Activated CD8-positive, alpha-beta memory T cell treated with anti-CD3 and anti-CD28 coated beads for 4 hours (primary cell): ENCODE results near the gene DCPS.
"Not testable (repeated sequence)": the region's sequence is repeated elsewhere in the genome, so short reads cannot be mapped to it uniquely, and the experiment has no call there.

Source experiments
- DNase-seq, 2 donors: peaks; one replicate each; pipeline ENCODE4 v3.0.0-alpha.2; 2020; ENCODE audit warnings: low read depth in 2 of 2

The DCPS gene

DNA sequence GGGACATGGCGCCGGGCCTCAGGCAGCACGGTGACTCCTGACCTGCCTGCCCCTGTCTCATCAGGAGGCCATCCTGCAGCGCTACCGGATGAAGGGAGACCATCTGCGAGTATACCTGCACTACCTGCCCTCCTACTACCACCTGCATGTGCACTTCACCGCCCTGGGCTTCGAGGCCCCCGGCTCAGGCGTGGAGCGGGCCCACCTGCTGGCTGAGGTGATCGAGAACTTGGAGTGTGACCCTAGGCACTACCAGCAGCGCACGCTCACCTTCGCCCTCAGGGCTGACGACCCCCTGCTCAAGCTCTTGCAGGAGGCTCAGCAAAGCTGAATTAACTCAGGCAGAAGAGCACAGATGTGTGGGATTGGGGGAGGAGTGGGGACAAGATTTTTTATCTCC is 41.4 kb downstream of the DCPS start:
- no peak for DNase-seq

DNA sequence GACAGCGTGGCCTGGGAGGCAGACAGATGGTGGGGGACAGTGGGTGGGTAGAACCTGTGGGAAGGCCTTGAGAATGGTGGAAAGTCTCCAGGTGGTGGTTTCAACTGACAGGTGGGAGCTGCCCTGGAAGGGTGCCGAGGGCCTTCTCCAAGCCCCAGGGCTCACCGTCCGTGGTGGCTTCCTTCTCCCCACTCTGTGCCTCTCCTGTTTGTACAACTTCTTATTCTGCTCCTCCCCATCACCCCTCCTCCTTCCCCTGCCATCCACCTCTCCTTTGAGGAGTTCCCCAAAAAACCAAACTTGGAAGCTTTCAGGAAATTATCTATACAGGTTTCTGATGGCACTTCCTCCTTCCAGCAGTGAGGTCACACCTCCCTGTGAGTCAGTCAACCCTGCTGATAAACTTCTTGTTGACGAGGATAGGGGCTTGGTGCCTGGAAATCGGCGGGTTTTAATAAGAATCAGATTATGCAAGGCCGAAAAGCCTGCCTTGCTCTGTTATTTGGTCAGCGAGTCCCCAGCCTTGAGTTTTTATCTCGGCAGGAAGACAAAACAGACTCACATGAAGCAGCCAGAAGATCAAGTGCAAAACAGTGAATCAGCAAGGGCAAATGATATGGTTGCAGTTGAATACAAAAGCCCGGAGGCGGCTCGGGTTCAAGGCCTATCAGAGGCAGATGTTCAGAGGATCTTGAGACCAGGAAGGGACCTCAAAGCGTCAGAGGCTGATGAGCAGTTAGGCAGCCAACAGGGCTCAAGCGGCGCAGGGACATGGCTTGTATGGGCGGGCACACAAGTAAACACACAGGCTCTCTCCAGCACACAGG is 42.1 kb downstream of the DCPS start:
- no peak for DNase-seq

DNA sequence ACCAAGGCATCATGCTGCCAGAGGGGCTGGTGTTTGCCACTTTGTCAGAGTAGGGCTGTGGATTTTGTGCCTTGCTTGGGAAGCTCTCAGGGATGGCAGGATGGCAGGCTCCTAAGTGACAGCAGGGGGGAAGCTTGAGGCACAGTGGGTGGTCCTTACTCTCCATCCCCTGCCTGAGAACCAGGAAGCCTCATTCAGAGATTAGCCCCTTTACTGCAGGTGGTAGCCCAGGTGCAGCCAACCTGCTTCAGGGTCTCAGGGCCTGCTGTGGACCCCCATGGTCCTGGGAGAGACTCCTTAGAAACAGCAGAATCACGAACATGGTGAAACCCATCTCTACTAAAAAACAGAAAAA is 42.7 kb downstream of the DCPS start:
- no peak for DNase-seq

DNA sequence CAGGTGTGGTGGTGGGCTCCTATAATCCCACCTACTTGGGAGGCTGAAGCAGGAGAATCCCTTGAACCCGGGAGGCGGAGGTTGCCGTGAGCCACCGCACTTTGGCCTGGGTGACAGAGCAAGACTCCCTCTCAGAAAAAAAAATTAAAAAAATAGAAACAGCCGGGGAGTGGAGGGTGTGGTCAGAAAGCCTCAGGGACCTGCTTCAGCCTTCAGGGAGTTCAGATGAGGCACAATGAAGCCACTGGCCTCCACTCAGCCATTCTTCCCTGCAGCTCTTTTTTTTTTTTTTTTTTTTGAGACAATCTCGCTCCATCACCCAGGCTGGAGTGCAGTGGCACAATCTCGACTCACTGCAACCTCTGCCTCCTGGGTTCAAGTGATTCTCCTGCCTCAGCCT is 43.1 kb downstream of the DCPS start:
- not testable (repeated sequence) for DNase-seq

- DNase-seq, result no peak
Measured at GRCh38 chr11:126347751-126348668, 44.1 kb downstream of the DCPS start.

GRCh38 chr11:126348806-126349582 is 45.1 kb downstream of the DCPS start:
- DNase-seq, result no peak

GRCh38 chr11:126350836-126351235 is 47.0 kb downstream of the DCPS start:
- DNase-seq, result no peak

DNA sequence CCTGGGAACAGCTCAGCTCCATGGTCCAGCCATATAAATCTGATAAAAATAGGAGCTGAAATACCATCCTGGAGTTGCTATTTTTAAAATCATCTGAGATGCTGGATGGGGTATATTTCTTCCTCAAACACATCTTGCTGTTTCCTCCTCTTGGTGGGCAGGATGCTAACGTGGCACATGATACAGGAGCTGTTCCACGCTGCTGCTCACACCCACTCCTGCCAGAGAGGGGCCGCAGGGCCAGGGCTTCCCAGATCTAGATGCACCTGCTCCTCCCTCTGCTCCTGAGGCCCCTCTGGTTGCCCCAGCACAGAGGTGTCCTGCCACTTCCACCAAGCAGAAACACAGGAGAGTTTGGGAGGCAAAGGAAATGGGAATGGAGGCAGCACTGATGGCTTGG is 48.3 kb downstream of the DCPS start:
- no peak for DNase-seq

DNA sequence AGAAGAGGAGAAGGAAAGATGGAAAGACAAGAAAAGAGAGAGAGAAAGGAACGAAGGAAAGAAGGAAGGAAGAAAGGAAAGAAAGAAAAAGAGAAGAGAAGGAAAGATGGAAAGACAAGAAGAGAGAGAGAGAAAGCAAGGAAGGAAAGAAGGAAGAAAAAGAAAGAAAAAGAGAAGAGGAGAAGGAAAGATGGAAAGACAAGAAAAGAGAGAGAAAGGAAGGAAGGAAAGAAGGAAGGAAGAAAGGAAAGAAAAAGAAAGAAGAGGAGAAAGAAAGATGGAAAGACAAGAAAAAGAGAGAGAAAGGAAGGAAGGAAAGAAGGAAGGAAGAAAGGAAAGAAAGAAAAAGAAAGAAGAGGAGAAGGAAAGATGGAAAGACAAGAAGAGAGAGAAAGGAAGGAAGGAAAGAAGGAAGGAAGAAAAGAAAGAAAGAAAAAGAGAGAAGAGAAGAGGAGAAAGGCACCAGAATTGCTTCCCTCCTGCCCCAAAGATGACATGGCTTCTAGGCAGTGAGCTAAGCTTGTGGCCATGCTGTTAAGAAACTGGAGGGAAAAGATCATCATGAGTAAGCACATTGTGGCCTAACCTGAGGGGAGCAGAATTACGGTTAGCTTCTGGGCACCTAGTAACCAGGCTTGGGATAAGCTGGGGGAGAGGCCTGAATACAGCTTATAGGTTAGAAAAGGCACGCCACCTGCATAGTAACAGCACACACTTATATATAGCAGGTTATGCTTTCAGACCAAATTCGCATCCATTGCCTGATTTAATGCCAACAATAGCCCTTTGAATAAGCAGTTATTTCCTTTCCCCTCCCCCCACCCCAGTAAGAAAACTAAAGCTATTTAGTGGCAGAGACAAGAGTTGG is 49.3 kb downstream of the DCPS start:
- DNase-seq, result no peak

DNA sequence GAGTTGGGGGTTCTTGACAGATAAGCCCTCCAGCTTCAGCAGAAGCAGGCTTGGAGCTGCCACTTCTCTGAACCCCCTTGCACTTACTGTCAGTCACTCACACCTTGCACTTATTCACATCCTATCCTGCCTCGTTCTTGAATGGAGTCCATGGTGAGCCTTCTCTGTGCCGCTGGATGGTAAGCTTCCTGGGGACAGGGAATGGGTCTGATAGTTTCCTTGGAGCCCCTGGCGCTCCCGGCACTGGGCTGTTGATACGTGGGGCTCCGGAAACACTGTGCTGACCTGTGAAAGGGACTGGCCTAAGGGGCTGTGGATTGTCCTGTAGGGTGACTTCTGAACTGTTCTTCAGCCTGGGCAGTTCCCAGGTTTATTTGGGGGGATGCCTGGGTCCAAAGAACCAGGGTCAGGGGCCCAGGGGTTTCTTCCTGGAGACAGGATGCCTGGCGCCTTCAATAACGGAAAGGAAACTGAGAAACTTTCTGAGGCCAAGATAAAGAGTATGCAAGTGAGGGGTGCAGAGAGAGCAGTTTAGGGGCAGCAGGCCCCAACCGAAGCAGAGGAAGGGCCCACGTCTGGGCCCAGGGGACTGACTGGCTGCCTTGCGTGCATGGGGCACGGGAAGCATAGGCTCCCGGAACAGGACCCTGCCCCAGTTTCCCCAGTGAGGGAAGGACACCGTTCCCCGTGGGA is 50.9 kb downstream of the DCPS start:
- DNase-seq, result no peak

DNA sequence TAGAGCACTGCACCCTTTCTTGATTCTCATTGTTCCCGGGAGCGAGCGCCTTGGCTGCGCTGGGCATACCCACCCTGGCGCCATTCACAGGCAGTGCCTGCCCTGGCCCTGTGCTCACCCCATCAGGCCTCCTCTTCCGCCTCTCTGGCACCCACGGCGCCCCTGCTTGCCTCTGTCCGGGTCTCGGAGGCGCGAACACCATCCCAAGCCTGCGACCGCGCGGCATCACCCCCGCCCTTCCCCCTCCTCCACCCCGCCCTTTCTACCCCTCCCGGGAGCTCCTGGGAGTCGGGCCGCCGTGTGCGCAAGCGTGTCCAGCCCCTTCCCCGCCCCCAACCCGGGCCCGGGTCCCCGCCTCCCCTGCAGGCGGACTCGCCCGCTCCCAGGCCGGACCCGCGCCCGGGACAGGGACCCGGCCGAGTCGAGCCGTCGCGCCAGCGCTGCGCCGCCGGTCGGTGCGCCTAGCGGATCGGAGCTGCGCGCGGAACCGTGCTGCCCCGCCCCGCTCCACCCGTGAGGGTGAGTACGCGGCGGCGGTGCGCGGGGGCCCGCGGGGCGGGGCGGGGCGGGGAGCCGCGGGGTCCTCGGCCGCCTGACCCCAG is 51.6 kb downstream of the DCPS start, which contains the start of gene ST3GAL4:
Gene ST3GAL4 (plus strand): TSS at position 363 of the 602 bp plus-strand sequence. CDS start 50,470 bp downstream, outside the sequence.
- peak; percentile 48 to 57 for DNase-seq

DNA sequence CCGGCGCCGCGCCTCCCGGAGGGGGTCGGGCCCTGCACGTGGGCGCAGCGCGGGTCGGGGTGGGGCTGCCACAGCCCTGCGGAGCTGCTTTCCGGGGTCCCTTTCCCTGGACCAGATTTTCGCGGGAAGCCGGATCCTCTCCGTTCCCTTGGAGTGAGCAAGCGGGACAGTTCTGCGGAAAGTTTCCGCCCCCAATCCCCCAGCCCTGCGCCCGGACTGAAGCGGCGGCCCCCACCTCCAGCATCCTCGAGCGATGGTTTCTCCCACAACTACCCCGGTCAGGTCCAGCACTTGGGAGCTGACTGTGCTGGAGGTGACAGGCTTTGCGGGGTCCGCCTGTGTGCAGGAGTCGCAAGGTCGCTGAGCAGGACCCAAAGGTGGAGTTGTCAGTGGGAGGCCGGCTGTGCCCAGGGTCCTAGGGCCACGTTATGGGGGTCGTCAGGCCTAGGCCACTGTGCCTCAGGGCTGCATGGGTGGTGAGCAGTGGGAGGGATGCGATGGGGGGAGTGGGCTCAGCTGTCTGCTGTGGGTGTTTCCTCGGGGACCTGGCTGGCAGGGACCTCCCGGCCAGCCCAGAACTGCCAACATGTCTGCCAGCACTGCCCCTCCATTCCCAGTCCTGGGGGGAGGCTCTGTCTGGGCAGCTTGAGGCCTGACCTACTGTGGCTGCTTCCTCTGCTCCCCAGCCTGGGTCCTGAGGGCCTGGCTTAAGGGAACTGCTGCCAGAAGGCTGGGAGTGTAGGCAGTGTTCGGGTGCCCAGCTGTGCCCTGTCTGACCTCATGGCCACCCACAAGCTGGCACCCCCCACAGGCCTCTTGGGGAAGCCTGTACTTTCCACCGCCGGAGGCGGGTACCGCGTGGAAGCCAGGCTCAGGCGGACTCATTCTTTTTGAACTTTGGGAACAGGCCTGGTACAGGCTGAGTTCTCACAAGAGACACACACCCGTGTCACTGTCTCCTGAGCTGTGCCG is 52.4 kb downstream of the DCPS start:
- no peak for DNase-seq

GRCh38 chr11:126357055-126357962 is 53.4 kb downstream of the DCPS start:
- DNase-seq, result no peak

DNA sequence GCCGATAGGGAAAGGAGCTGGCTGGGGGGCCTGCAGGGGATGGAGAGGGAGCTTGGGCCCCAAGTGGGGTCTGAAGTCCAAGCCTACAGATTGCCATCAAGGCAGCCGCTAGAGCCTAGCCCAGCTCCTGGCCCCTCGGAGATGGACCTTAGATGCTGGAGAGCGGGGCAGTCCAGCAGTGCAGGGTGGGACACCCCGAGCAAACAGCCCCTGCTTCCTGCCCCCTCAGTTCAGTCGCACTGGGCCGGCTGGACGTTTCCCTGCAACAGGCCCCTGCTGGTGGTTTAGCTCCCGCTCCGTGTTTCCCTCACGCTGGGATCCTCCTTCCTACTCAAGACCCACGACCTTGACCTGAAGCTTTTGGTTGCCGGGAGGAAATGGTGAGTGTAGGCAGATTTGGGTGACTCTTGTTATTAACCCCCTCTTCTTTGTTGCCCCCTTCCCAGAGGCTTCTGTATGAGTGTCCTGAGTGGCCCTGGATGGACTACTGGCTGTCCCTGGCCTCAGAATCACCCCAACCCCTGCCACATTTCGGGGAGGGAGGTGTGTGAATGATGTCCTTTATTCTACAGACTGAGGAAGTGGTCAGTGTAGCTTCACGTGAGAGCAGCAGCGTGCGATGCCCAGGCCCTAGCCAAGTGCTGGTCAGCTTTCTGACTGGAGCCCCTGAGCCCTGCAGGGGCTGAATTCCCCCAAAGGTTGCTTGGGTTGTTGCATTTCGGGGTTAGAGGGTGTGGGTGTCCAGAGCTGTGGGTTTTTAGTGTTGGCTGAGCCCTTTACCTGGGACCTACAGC is 54.3 kb downstream of the DCPS start:
- DNase-seq, result no peak

GRCh38 chr11:126358763-126359160 is 54.9 kb downstream of the DCPS start:
- no peak for DNase-seq

DNA sequence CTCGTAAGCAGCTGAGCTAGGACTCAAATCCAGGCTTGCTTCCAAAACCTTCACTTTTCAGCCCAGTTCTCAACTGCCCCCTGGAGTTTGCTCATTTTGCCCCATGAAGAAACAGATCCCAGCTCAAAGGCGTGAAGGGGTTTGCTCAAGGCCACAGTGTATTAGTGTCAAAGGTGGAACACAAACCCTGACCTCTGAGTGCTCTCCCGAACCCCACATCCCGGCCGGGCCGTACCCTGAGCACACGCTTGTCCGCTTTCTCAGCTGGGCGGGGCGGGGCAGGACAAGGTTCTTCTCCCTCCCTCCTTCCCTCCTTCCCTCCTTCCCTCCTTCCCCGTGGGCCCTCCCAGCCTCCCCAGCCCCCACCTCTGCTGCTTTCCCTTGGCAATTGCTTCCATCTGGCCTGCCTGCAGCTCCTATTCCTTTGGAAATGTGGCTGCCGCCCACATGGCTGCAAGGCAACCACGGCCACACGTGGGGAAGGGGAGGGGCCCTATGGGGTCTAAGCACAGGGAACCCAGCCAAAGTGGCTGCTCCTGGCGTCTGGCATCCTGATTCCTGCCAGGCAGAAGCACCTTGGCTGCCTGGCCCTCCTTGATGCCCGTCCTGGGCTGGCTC is 55.7 kb downstream of the DCPS start:
- no peak for DNase-seq
